Epithelial cell of prostate (primary cell): ENCODE results near the gene TIMP1.

ENCODE experiments used
- DNase-seq: peaks from one replicate; pipeline ENCODE4 v3.0.0-alpha.2; 2011; ENCODE audit warnings: low read depth, low spot score
- H3K27ac ChIP-seq: fragments of 450-650 bp; 2 replicates; pipeline ENCODE4 v1.5.1; 2017; ENCODE audit warnings: mild to moderate bottlenecking

TIMP1 gene

DNA sequence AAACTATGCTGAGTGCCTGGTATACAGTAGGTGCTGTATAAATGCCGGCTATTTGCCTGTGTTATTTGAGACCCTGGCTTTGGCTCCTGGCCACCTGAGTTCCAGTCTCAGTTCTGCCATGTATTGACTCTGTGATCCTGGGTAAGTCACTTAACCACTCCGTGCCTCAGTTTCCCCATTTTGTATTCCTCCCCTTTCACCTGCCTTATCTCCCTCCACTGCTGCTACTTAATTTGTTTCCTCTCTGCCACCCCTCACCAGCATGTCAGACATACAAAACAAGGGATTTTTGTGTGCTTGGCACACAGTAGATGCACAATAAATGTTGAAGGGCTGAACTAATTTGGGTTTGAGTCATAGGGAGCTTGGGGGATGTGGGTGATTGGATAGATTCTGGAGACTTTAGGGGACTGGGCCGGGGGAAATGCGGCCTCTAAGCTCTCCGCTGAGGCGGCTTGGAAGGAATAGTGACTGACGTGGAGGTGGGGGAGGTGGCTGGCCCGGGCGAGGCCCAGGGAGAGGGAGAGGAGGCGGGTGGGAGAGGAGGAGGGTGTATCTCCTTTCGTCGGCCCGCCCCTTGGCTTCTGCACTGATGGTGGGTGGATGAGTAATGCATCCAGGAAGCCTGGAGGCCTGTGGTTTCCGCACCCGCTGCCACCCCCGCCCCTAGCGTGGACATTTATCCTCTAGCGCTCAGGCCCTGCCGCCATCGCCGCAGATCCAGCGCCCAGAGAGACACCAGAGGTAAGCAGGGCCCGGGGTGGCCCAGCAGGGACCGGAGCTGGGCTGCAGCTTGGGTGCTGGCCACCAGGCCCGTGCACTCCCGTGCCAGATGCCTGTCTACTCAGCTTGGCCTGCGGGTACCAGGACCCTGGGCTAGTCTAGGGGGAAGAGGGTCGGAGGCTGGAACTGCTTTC lies at the start of gene TIMP1:
TSS of gene TIMP1 (plus strand) at position 706 of the 917 bp plus-strand sequence. CDS start 980 bp downstream, outside the sequence.
- peak within 1 kb of the TSS; percentile 36 for H3K27ac ChIP-seq
- peak; percentile 57 for DNase-seq

DNA sequence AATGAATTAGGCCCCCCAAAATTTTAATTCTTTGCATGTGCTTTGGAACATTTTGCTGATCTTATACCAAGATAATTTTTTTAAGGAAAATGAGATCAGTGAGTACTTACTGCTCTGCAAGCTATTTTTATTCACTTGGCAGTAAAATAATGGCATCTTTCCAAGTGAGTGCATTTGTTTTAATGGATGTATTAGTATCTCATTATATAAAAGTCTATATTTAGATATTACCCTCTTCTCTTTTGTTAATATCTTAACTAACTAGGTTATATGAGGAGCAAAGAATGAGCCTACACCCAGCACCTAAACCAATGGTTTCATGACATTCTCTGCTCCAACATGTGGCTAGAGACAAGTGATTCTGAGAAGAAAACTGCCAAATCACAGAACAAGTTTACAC lies 42.4 kb upstream of the TIMP1 start:
- DNase-seq: no peak

DNA sequence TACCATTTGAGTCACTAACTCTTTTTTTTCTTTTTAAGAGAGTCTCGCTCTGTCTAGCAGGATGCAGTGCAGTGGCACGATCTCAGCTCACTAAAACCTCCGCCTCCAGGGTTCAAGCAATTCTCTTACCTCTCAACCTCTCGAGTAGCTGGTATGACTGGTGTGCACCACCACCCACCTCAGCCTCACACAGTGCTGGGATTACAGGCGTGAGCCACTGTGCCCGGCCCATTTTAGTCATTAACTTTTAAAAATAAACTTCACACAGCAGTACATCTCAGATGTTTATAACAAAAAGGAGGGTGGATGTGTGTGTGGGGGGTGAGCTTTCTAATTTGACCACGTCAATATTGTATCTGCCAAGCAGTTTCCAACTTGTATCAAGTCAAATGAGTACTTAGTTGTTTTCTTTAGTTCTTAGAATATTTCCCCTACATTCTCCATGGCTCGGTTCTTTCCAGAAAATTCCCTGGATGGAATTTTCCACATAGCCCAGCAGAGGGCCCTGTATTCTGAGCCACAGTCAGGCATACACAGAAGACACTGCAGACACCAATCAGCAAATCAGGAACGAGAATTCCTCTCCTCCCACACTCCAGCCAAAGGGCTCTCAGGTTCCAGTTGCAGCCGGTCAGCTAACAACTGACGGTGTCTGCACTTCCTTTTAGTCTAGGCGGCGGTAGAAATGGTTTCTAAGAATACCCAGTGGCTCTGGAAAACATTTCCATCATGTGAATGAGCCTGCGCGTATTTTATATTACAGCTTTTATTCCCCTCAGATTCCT lies 41.3 kb upstream of the TIMP1 start:
- DNase-seq: peak; percentile 36
- H3K27ac ChIP-seq: no peak overlapping the region

More for the DNA sequence above, 42.4 kb upstream of the TIMP1 start:
- no peak overlapping the region for H3K27ac ChIP-seq

DNA sequence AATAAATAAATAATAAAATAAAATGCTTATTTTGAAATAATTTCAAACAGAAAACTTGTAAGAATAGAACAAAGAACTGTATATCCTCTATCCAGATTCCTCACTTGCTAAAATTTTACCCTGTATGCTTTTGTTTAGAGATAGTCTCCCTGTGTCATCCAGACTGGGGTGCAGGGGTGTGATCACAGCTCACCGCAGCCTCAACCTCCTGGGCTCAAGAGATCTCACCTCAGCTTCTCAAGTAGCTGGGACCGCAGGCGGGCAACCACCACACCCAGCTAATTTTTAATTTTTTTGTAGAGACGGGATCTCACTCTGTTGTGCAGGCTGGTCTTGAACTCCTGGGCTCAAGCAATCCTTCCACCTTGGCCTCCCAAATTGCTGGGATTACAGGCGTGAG lies 38.7 kb upstream of the TIMP1 start:
- no peak for DNase-seq
- no peak overlapping the region for H3K27ac ChIP-seq

DNA sequence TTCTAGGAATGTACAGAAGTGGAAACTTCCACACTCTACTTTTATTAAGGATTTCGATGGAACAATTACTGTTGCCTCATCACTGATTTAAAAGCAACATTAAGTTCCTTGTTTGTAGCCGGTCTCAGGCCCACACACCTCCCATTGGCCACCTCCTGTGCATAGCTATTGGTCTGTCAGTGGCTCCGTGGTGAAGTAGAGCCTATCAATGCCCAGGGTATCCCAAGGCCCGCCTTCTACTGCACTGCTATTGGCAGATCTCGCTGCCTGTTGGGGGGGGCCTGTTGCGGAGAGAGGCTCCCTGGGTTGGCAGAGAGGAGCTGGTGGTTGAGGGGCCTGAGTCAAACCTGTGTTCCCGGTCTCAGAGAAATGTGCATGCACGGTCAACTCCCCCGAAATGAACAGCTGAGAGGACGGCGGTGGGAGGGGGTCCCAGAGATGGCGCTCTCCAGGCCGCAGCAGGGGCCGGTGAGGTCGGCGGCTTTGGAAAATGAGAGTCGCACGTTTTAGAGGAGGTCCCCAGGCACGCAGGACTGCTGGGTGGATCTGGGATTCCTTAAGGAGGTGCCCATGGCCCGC lies 26.1 kb upstream of the TIMP1 start:
- peak; percentile 73 for DNase-seq
- peak overlapping the region; percentile 34 for H3K27ac ChIP-seq

DNA sequence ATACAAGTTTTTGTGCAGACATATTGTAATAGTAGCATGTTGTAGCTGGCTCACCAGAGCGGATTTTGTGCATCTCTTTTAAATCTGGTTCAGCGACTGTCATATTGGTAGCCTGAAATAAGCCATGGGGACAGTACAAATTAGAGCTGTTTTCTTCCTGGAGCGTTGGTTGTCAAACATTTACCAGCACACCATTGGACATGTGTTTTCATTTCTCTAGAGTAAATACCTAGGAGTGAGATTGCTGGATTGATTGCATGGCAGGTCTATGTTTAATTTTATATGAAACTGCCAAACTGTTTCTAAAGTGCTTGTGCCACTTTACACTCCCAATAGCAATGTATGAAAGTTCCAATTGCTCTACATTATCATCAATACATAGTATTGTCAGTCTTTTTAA lies 23.8 kb upstream of the TIMP1 start:
- DNase-seq: no peak

DNA sequence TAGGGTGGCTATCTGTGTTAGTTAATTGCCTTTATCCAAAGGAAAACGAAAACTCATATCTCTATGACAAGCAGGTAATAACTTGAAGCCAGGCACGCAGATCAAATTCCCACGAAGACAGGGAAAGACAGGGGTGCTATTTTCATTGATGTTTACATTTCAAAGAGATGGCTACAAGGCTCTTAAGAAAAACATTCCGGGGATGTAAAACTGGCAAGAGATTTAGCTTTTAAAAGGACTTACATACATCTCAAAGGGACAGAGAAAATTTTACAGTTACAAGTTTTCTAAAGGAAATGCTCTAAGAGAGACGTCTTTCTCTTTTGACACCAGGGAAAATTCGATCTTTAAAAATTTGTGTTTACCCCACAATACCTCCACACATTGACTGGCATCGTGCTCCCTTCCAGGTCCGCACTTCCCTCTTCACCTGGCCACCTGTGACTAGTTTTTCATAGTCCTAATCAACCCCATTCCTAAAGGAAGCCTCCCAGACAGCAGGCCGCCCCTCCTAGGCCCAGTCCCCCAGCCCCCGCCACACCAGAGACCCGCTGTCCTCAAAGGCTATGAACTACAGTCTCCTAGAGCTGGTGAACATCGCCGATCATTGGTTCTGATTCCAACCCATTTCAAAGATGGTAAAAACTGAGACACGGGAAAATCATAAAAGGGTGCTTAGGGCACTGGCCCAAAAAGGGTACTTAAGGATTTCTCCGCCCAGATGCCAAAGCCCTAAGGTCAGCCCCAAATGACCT lies 21.9 kb upstream of the TIMP1 start:
- no peak for DNase-seq
- H3K27ac ChIP-seq: peak overlapping the region; percentile 80

More for the DNA sequence above, 23.8 kb upstream of the TIMP1 start:
- H3K27ac ChIP-seq: no peak overlapping the region

DNA sequence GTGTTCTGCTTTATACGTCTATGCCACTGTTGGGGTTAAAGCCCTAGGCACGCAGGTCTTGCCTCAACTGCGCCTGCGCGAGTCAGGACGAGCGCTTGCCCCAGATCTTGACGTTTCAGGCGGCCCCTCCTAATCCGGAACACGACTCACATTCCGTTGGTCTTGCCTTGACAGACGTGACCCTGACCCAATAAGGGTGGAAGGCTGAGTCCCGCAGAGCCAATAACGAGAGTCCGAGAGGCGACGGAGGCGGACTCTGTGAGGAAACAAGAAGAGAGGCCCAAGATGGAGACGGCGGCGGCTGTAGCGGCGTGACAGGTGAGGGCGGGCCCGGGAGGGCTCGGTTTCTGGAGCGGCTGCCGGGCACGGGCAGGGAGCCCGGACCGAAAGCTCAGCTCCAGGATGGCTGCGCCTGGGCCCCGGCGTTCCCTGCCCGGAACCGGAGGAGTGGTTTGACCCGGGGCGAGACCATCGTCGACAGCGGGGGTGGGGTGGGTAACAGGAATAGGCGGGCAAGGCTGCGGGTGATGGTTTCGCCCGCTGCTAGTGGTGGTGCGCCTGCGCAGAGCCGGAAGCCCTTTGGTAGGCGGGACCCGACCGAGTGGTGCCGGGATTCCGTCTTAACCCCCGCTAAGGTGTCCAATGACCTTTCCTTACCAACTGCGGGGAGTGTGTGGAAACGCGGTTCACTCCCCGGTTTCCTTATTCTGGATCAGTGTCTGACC lies 21.1 kb upstream of the TIMP1 start, which contains the start of gene ARAF:
TSS of gene ARAF (plus strand) at position 272 of the 725 bp plus-strand sequence. CDS start 1,763 bp downstream, outside the sequence.
- peak within 1 kb of the TSS; percentile 80 for H3K27ac ChIP-seq
- DNase-seq: peak; percentile 95

DNA sequence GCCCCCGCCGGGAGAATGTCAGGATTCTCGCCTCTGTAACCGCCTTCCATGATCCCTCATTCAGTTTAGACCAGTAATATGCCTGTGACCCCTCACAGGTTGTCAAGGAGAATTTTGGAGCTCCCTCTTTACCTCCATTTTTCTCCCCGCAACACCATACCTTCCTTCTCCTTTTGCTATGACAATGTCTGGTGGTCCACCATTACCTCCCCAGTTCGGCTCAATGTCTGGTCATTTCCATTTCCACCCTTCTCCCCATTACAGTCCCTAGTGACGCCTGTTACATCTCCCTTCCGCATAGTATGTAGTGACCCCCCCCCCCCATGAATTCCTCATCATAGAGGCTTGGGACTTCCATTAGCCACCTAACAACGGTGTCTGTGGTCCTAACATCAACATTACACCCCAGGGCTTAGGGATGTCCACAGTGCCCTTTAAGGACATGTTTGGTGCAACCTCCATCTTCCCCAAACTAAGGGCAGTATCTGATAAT lies 20.5 kb upstream of the TIMP1 start:
- H3K27ac ChIP-seq: peak overlapping the region; percentile 80
- DNase-seq: no peak

DNA sequence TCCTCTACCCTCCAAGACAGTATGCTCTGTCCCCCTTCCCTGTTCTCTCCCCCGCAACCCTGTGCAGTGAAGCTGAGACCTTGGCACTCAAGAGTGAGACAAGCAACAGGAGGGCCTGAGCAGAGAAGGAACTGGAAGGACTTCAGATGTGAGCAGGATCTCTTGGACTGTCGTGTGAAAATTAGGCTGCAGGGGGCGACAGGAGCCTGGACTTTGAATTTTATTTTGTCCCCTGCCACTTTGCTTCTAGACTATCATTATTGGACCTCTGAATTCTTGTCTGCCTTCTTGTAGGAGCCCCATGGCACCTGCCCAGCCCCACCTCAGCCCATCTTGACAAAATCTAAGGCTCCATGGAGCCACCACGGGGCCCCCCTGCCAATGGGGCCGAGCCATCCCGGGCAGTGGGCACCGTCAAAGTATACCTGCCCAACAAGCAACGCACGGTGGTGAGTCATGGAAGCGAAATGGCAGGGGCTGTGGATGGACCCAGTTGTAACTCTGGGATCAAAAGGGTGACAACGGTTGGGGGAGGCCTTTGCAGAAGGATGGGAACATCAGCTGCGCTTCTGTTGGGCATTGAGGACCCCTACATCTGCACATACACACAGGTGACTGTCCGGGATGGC lies 19.5 kb upstream of the TIMP1 start:
- peak overlapping the region; percentile 39 for H3K27ac ChIP-seq
- DNase-seq: no peak

DNA sequence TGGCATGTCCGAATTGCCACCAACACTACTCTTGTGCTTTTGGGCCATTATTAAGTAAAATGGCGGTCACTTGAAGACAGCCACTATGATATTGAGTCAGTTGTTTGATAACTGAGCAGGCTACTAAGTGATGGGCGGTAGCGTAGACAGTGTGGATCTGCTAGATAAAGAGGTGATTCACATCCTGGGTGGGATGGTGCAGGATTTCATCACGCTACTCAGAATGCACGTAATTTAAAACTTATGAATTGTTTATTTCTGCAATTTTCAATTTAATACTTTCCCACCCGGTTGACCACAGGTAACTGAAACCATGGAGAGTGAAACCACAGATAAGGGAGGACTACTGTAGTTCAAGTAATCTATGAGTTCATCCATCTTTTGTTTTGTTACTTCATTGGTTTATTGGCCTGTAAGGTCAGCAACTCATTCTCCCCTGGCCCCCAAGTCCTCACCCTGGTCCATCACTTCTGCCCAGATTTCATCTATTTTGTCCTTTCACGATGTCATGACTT lies 18.4 kb upstream of the TIMP1 start:
- DNase-seq: no peak
- peak overlapping the region; percentile 39 for H3K27ac ChIP-seq

DNA sequence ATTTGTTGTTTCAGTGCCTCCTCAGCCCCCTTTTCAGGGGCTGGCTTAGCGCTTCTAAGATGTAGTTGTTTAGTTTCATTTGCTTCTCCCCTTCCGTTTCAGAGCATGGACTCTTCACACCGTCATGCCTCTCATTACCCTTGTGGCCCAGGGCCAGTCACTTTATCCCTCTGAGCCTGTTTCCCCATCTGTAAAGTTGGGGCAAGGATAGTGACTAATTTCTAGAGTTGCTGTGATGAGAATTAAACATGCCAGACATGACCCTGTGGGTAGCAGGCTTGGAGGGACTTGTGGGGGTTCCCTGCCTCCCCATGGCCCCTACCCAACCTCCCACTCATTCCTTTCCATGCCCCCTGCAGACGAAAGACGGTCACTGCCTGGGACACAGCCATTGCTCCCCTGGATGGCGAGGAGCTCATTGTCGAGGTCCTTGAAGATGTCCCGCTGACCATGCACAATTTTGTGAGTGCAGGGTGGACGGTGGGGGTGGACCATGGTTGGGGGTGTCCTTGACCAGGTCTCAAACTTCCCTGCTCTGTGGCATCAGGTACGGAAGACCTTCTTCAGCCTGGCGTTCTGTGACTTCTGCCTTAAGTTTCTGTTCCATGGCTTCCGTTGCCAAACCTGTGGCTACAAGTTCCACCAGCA lies 17.7 kb upstream of the TIMP1 start:
- DNase-seq: no peak

DNA sequence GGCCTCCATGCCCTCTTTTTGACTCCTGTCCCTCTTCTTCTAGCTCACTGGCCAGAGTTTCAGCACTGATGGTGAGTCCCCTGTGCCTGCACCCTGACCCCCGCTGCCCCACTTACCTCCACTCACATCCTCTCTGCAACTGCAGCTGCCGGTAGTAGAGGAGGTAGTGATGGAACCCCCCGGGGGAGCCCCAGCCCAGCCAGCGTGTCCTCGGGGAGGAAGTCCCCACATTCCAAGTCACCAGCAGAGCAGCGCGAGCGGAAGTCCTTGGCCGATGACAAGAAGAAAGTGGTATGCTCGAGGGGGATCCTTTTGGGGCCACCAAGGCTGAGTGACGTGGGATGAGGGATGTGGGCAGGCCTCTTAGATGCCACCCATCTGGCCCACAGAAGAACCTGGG lies 15.4 kb upstream of the TIMP1 start:
- H3K27ac ChIP-seq: no peak overlapping the region
- DNase-seq: no peak

More for the DNA sequence above, 17.7 kb upstream of the TIMP1 start:
- H3K27ac ChIP-seq: peak overlapping the region; percentile 39

DNA sequence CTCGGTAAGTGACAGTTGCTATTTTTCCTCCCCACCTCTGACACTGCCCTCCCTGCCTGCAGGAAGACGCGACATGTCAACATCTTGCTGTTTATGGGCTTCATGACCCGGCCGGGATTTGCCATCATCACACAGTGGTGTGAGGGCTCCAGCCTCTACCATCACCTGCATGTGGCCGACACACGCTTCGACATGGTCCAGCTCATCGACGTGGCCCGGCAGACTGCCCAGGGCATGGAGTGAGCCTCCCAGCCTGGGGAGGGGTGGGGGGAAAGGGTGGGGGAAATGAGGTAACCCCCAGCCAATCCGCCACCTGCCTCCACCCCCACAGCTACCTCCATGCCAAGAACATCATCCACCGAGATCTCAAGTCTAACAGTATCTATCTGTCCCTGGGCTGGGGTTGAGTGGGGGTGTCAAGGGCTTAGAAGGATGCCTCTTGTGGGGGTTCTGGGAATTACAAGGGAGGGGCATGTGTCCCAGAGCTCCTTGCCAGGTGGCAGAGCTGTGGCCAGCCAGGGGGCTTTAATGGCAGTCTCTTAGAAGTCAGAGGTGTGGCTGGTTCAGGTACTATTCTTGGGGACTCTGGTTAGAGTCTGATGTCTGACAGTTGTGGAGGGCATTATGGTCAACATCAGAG lies 13.5 kb upstream of the TIMP1 start:
- no peak for DNase-seq
- no peak overlapping the region for H3K27ac ChIP-seq

DNA sequence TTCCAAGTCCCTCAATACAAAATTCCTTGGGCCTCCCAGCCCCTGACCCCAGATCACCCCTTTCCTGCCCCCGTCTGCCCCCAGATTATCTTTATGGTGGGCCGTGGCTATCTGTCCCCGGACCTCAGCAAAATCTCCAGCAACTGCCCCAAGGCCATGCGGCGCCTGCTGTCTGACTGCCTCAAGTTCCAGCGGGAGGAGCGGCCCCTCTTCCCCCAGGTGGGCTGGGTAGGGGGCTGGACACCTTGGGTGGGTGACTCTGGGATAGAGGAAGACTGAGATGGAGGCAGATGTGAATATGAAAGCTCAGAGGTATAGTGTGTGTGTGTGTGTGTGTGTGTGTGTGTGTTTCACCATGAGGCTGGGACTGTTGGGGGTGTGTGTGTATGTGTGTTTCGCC lies 11.4 kb upstream of the TIMP1 start:
- DNase-seq: no peak
- no peak overlapping the region for H3K27ac ChIP-seq

DNA sequence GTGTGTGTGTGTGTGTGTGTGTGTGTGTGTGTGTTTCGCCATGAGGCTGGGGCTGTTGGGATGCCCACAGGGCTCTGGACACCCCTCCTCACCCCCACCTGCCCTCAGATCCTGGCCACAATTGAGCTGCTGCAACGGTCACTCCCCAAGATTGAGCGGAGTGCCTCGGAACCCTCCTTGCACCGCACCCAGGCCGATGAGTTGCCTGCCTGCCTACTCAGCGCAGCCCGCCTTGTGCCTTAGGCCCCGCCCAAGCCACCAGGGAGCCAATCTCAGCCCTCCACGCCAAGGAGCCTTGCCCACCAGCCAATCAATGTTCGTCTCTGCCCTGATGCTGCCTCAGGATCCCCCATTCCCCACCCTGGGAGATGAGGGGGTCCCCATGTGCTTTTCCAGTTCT lies 11.0 kb upstream of the TIMP1 start:
- no peak for DNase-seq

DNA sequence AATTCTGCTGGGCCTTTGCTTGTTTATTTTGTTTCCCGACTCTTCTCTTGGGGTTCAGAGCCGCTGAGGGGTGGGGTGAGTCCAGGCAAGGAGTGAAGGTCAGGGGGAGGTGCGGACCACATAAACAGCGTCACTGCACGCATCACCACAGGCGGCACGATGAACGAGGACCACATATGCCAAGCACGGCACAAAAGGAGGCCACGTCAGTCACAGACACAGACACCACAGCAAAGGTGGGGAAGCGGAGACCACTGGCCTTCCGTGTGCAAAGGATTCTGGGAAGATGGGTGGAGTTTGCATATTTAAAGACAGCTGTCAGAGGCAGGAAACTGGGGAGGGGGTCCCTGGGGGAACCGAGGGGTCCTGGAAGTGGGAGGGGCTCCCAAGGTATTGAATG lies 10.3 kb upstream of the TIMP1 start:
- no peak overlapping the region for H3K27ac ChIP-seq
- DNase-seq: no peak

More for the DNA sequence above, 11.0 kb upstream of the TIMP1 start:
- no peak overlapping the region for H3K27ac ChIP-seq
